ENCODE results near the gene FAM193B.

Gene FAM193B

DNA sequence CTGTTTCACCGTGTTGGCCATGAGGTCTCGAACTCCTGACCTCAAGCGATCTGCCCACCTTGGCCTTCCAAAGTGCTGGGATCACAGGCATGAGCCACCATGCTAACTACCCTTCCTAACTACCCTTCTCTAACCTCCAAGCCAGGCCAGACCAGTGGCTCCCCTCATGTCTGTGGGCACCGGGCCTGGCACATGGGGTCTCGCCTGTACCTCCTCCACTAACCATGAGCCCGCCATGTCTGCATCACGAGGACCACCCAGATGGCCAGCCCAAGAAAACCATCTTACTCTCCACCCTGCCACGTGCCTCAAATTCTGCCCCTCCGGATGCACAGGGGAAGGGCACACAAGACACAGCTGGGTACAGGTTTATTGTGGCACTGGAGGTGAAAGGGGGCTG is 71.3 kb downstream of the FAM193B start:
- DNase-seq: no peak

DNA sequence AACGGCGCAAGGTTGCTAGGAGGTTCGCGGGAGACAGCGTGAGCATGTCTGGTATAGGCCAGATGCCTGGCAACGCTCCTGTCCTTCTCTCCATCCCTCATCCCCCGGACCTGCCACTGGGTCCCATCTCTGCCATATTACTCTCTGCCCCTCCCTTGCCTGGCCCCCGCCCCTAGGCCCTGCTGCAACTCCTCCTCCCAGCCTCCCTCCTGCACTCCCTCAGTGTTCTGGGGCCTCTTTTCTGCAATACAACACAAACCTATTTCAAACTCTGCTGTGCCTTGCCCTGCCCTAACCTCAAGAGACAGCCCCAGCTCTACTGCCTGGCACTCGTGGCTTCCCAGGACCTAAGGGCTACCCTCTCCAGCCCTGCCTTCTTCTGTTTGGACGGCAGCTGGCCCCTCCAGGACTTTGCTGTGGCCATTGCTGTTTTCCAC is 72.0 kb downstream of the FAM193B start:
- DNase-seq: no peak

DNA sequence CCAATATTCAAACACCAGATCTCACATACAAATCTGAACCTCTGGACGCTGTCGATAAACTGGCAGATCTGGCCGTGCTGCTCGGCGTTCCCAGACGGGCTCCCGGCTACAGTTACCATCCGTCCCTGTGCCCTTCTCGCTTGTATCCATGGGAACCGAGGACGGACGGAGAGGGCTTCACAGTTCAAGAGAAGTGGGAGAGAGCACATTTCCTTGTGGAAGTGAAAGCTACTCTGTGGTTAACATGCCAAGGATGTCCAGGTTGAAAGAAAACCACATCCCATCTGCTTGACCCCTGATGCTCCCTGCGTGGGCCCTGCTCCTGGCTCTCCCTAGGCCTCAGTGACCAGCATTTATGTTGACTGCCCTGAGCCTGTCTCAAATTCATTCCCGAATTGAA is 74.6 kb downstream of the FAM193B start:
- no peak for DNase-seq

DNA sequence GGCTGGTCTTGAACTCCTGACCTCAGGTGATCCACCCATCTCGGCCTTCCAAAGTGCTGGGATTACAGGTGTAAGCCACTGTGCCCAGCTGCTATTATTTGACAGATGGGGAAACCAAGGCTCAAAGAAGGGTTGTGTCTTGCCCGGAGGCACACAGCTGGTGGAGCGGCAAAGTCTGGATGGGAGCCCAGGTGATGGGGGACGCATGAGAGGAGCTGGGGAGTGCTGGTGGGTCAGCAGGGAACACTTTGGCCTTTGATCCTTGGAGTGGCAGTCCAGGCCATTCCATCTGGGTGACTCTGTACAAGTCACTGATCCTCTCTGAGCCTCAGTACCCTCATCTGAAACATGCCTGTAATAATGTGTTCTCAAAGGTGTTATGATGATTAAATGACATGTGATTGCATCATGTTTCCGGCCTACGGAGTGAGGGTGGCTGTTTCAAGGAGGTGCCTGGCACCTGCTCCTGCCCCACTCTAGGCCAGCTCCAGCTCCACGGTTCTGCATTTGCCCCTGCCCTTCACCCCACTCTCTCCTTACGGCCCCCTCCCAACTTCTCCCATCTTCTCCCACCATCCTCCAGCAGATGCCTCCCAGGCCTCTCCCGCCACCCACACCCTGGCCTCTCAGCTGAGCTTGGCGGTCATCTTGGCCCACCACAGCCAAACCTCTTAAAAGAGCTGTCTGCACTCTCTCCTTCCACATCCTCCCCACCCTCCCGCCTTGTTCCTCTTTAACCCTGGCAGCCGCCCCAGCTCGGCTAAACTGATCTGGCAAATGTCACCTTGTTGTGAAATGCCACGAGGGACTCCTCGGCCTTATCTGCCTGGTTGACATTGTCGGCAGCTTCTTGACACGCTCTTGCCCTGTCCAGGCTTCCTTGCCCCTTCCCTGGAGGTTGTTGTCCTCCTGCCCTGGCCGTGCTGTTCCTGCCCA is 75.4 kb downstream of the FAM193B start:
- no peak for DNase-seq

DNA sequence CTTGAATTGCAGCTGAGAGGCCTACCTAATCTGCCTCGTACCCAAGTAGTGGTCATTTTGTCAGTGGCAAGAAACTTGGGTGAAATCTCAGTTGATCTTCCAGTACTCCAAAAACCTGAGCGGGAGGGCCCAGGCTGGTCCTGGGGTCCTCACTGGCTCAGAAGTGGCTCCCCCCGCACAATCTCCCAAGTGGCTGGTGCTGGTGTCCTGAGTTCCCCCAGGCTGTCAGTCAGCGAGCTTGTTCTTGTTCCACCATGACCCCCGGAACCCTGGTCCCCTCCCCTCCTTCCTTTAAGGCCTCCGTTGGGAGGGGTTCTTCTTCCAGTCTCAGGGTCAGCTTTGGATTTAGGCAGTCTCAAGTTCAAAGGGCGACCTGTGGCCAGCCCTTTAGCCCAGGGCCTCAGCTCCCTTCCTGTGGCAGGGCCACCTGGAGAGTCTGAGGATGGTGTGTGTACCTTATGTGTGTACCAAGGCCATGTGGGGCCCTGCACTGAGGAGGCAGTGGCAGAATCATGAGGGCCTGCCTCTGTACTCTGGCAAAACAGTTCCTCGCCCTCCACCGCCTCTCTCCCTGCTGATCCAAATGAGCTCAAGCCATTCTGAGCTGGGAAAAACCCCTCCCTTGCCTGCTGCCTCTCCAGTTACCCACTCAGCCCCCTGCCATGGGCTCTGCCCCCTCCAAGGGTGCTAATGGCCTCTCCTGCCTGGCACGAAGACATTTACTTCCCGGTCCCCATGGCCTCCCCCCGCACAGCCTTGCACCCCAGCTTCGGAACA is 76.5 kb downstream of the FAM193B start:
- DNase-seq: no peak

DNA sequence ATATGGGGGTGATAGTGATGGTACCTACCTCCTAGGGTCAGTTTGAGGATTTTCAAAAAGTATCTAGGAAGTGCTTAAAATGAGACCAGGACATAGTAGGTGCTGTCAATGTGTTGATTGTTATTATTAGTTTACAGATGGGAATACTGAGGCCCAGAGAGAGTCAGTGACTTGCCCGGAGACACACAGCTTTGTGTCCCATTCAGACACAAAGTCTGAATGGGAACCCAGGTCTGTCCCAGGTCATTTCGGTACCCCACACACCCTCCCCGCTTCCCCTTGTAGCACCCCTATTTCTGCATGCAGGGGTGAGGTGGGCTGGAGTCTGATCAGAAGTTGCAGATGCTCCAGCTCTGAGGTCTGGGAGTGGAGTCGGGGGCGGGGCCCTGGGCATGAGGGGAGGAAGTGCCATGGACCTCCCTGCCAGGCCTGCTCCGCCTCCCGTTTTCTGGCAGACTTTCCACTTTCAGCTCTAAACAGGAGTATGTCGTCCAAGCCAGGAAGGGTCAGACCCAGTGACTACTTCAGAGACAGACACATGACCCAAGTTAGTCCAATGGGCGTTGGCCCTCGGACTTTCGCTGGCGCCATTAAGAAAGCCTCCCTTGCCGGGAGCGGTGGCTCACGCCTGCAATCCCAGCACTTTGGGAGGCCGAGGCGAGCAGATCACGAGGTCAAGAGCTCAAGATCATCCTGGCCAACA is 77.7 kb downstream of the FAM193B start:
- no peak for DNase-seq

DNA sequence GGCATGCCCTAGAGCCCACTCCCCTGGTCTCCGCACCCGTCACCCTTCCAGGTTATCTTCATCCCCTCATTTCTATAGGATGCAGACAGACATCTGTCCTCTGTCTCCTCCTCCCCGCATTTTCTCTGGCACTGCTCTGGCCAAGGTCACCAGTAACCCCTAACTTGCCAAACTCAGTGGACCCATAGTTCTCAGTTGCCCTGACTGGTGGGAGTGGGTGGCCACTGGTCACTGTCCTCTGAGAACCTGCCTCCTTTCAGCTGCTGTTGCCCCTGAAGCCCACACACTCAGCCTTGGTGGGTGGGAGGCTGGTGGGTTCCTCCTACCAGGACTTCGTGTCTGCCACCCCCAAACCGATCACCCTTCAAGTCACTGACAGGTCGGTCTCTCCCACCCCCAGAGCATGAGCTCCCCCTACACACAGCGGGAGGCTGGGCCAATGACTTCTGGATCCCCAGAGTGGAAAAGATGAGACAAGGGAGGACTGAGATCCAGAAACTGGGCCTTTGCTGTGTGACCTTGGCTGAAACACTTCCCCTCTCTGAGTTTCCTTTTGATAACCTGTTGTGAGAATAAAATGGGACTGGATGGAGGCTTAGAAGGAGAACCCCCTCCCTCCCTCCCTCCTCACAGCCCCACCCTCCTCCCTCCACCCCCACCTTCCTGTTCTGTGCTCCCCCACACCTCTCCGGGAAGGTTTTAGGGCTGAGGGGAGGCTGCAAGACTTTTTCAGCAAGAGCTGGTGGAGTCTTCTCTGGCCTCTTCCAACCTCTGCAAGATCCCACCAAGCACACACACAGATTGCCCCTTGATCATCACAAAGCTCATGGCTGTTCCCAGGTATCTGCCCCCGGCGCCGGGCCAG is 78.6 kb downstream of the FAM193B start:
- DNase-seq: no peak

DNA sequence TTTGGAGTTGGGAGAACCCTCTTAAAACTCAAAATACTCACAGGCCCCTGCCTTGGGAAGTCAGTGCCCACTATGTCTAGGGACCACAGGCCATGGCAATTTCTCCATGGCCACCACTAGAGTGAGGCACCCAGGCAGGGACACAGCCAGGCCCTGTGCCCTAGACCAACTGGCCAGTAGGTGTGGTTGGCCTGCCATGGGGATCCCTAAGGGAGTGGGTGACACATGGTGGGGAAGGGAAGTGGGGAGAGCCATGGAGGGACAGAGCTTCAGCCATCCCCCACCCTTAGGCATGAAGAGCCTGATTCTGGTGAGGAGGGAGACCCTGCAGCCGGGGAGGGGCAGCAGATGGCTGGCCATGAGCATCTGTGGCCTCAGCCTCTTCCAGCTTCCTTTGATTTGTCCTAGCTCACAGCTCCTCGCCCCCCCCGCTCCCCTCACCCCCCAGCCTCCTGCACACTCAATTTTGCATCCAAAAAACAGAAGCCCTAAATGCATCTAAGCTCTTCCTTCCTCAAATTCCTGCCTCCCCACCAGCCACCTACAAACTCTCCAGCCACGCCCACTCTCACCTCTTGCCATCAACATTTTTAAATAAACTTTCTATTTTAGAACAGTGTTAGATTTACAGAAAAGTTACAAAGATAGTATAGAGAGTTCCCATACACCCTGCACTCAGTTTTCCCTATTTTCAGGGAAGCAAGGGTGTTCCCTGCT is 79.4 kb downstream of the FAM193B start:
- no peak for DNase-seq

DNA sequence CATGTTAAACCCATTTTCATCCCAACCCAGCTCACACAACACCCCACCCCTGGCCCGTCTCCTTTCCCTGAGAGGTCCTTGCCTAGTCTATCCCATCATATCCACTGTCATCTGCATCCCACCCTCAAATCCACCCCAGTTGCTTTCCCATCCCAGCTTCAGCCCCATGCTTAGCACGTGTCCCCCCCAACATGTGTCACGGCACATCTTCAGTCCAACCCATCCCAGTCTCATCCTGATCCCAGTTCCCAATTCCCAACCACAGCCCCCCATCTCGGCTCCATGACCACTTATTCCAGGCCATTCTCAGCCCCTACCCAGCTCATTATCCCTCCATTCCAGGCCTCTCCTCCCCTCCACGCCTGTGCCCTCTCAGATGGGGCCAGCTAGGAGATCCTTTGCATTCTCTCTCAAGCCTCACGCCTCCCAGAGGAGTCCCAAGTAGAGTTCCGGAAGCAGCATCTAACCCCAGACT is 80.3 kb downstream of the FAM193B start:
- DNase-seq: no peak

DNA sequence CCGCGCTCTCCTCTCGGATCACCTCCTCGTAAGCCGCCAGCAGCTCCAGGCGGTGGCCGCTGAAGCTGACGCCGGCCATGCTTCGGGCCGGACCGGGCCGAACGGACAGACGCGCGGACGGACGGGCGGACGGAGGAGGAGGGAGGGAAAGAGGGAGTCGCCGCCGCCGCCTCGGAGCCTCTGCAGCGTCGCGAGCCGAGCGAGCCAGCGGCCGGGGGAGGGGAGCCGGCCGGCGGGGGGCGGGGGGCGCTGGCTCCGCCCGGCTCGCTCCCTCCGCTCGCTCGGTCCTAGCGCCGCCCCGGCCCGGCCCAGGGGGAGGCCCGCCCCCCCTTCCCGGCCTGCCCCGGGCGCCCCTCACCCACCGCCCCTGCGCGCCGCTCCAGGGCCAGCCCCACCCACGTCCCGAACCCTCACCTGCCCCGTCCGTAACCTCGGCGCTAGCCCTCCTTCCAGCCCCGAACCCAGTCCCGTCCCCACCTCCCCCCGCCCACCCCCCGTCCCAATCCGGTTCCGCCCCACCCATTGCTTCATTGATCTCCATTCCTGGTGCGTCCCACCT is 80.8 kb downstream of the FAM193B start, which contains the start of gene DBN1:
TSS of gene DBN1 (minus strand) at position 192 of the 559 bp plus-strand sequence. CDS start at position 79, 113 bp downstream.
- peak; percentile 60 for DNase-seq

DNA sequence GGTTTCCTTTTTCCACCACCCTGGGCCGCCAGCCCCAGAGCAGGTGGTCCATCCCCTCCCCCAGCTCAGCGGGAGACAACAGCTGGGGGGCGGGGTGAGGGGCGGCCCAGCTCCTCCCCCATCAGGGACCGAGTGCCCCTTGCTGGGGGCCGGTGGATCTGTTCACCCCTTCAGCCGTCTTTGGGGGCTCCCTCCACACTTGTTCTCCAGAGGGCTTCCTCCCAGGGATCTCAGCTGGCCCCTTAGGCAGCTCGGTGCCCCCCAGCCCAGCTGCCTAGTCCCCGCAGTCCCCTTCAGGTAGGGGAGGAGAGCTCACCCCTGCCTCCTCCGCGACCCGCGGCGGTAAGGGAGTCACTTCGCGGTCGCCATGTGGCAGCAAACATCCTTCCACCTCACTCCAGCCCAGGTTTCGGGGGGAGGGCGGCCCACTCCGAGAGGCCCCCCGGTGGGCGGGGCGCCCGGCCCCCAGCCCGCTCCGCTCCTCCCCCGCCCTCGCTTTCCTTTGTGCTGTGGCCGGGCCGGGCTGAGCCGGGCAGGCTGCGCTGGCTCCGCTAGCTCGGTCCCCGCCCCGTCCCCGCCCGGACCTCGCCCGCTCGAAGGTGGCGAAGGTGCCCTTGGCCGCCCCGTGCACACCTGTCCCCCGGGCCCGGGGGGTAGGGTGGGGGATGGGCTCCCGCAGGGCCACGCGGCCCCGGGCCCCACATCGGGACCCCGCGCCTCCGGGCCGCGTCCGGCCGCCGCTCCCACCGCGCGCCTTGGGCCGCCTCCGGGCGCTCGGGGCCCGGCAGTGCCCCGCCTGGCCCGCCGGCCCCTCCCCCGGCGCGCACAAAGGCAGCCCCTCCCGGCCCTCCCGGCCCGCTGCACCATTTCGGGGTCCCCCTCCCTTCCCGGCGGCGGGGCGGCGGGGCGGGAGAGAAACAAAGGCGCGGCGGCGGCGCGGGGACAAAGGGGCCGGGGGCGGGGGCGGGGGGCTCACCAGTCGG is 81.6 kb downstream of the FAM193B start:
- DNase-seq: peak; percentile 36

DNA sequence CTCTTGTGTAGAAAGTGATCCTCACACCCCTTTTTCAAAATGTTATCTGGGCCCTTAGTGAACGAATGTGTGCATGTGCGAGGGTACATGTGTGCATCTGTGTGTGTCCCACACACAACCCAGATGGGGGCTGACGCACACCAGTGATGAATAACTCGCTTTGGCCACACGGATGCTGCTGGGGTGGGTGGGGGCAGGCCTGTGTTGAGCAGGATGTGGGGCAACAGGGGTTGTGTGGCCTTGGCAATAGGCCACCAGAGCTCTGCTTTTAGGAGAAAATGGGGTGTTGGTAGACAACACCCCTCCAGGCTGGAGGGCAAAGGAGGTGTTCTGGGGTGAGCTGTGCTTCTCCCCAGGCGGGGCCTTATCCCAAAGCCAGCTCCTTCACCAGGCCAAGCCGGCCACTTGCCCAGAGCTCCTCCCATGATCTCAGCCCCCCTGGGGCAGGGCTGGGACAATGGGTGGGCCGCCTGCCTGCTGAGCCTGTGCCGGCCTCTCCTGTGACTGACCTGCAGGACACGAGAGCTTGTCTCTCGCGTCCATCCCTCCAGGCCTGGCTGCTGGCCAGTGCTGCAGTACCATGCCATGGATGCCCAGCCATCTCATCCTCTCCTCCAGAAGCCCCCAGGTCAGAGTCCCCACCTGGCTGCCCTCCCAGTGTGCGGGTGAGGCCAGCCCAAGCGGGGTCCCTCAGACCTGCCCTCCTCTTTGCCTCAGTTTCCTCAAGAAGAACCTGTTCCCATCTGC is 82.6 kb downstream of the FAM193B start:
- DNase-seq: no peak

DNA sequence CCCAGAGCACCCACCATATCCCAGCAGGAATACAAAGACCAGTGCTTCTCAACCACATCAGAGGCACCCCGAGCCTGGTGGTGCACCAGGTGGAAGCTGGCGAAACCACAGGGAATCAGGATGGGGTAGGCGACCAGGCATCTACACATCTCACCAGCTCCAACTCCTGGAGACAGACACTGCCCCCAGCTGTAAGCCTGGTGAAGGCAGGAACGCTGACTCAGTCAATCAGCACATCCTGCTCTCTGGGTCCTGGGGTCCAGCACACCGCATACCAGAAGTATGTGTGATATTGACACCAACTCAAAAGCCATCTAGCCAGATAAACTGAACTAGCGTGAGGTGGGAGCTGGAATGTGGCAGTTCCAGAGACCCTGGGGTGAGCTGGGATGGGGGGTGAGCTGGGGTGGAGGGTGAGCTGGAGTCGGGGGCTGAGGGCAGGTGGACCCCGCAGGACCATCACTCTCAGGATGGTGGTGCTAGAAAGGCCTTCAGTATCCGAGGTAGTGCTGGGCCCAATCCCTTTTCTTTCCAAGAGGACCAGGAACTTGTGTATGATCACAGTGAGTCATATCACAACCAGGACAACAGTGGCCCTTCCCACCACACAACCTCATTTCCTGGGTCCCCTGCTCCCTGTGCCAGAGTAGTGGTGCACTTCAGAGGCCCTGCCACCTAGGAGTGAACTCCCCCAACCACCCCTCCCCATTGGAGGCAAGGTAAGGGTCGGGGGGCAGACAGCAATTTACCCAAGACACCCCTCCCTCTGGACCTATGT is 83.4 kb downstream of the FAM193B start:
- no peak for DNase-seq

Data from NCI-H1048 (cell line).